GM19455 (cell line): ENCODE data around the gene ELK3.
A peak's percentile ranks its signal among the peaks of the same experiment; 100 is the strongest.

Source experiments
- ATAC-seq: cut with Tn5 transposase; IDR thresholded peaks from one replicate; pipeline ENCODE4 v1.9.1; 2021; ENCODE audit not compliant: unreplicated experiment

ELK3 gene

DNA sequence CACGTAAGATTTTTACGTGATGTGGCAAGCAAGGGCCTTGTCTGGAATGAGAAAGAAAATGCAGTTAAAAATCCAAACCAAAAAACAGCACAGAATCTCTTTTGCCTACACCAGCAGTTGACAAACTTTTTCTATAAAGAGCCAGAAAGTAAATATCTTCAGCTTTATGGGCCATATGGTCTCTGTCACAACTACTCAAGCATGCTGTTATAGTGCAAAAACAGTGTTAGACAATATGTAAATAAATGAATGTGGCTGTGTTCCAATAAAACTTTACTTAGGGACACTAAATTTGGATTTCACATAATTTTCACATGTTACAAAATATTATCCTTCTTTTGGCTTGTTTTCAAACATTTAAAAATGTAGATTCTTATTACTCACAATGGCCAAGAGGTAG is 6.2 kb upstream of the ELK3 start:
- ATAC-seq = no peak

DNA sequence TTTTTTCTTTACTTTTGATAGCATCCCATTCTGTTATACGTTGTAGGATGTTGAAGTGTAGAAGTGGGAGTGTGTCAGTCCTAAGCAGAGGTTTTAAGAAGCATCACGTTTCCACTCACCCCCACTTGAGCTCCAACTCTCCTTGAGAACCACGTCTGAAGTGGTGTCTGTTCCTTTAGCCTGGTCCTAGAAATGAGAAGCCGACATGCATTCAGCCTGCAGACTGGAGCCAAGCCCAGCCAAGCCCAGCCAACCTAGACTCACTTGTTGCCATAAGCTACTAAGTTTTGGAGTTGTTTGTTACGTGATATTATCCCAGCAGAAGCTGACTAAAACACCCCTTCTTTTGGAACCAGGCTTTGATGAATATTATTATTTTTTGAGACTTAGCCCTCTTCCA is 4.4 kb upstream of the ELK3 start:
- no peak for ATAC-seq

DNA sequence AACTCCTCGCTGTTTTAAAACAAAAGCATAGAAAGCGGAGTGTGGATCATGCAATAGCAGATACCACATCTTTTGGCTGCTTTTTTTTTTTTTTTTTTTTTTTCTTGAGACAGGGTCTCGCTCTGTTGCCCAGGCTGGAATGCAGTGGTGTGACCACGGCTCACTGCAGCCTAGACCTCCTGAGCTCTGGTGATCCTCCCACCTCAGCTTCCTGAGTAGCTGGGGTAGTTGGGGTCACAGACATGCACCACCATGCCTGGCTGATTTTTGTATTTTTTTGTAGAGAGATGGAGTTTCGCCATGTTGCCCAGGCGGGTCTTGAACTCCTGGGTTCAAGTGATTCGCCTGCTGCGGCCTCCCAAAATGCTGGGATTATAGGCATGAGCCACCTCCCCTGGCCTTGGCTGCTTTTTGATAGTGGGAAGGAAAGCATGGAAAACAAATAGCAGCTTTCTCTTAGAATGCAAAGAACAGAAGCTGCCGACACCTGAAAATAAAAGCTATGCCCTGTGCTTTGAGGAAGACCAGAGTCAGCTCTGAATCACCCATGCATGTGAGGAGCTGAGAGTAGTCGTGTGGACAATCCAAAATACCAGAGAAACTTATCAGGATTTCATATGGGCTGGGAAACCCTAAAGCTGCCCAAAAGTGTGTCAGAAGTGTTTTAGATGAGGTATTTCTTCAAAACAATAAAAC is 3.6 kb upstream of the ELK3 start:
- no peak for ATAC-seq

- no peak for ATAC-seq
Measured at GRCh38 chr12:96192926-96193573, 1.1 kb upstream of the ELK3 start.

- ATAC-seq = peak; percentile 22
Measured at GRCh38 chr12:96194576-96194889, 358 bp downstream of the ELK3 start.

DNA sequence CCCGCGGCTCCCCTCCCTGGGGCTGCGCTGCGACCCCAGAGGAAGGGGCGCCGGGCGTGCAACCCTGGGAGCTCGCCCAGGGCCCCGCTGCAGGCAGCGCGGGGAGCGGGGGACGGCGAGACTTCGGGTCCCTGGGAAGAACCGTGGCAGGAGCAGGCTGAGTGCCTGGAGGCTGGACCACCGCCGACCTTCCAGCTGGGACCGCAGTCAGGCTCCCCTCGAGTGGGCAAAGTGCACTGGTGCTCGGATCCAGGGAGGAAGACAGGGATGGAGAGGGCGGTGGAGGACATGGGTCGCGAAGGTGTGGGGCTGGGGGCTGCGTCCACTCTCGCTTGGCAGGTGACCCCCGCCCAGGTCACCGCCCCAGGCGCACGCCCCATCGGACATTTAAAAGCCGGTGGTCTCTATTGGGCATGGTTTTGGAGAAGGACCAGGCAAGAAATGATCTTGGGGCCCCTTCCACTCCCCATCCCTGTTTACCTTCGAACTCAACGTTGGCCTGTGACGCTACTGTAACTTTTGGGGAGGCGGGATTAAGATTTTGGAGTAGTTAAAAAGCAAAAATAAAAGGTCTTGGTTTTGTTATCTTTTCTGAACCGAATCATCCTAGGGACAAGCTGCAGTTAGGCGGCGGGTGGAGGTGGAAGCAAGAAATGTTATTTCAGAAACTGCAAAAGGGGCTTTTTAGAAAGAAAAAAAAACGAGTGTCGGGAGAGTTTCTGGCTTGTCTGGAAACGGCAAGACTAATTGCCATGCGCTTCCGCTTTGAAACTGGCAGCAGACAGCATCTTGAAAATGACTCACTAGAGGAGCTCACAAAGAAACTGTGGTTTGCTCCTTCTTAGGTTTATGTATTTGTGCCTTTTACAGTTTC is 1.0 kb downstream of the ELK3 start:
- peak; percentile 68 for ATAC-seq

DNA sequence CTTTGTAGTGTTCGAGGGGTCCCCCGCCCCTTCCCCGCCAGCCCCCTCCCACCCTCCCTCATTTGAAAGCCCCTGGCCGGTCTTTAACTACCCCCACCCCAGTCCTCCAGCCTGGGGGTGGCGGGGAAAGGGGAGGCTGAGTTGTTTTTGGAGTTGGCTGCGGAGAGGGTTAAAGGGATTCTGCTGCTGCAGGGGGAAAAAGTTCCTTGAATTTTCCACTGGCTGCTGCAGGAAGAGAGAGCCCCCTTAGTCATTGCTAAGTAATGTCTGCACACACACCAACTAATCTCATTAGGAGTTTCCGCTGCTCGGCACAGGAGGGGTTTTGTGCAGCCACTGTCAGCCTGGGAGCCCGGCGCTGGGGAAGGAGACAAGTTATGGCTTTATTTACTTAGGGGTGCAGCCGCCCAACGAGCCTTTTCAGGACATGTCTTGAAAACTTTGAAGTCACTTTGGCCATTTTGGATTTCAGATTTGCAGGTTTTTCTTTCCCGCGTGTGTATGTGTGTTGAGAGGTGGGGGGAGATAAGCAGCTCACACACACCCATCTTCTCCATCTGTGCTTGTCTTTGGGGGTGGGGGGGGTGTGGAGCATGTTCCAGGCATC is 1.8 kb downstream of the ELK3 start:
- no peak for ATAC-seq

GRCh38 chr12:96196781-96197180 is 2.6 kb downstream of the ELK3 start:
- no peak for ATAC-seq

- ATAC-seq = no peak
Measured at GRCh38 chr12:96197503-96198272, 3.5 kb downstream of the ELK3 start.

DNA sequence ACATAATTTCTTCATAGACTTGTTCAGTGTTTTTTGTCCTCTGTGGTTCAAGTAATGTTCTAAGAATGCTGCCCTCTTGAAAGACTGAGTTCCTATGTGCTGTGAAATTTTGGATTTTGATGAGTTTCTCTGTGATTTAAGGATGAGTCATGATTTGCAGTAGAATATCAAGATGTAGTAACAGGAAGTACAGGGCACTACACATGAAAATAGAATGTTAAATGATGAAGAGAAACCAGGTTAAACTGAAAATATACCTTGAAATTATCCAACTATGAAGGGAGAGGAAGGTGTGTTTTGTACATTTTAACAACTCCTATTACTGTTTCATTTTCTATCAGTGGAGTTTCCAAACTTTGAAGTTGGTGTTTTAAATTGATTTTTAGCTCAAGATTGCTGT is 4.8 kb downstream of the ELK3 start:
- no peak for ATAC-seq

DNA sequence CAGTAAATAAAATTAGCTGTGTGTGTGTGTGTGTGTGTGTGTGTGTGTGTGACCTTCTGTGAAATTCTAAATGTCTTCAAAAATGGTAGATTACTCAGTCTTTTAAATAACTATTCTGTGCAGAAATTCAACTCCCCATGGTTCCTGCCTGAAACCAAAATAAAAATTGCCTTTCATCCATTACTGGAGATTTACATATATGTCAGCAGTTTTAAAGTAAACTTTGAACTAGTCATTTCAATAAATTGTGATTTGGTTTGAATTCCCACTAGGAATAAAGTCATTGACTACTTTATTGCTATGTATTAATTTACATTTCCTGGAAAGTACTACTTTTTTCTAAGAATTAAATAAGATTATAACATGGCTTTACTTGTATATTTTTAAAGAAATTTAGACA is 5.3 kb downstream of the ELK3 start:
- ATAC-seq = no peak

GRCh38 chr12:96201272-96202227 is 7.4 kb downstream of the ELK3 start:
- ATAC-seq = no peak

DNA sequence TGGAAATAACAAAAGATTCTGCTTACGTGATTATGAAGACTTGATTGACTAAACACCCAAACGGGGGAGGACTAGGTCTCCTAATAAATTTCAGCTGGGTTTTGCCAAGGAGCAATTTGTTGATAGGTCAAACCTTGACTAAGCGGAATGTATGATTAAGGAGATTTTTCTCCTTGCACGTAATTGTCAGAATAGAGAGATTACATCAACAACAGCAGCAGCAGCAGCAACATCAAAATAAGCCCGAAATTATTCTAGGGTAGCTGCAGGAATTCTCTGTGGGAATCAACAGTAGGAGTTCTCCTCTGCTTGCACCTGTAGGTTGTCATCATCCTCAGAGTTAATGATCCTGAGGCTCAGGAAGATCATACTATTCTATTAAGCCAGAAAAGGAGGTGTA is 10.2 kb downstream of the ELK3 start:
- no peak for ATAC-seq

DNA sequence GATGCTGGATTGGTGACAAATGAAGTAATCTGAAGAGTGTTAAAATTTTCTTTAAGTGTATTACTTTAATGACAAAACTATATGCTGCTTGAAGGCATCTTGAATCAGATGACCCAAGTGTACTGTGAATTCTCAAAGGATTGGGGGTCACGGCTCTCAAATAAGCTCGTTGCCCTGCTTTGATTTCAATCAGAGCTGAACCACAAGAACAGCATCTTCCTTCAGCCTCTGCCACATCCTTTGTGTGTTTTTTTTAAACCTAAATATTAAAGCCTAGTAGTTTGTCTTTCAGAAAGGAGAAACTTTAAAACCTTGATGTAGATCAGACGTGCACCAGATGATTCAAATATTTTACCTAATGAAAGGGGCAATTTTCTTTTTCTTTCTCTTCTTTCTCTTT is 11.7 kb downstream of the ELK3 start:
- ATAC-seq = no peak

DNA sequence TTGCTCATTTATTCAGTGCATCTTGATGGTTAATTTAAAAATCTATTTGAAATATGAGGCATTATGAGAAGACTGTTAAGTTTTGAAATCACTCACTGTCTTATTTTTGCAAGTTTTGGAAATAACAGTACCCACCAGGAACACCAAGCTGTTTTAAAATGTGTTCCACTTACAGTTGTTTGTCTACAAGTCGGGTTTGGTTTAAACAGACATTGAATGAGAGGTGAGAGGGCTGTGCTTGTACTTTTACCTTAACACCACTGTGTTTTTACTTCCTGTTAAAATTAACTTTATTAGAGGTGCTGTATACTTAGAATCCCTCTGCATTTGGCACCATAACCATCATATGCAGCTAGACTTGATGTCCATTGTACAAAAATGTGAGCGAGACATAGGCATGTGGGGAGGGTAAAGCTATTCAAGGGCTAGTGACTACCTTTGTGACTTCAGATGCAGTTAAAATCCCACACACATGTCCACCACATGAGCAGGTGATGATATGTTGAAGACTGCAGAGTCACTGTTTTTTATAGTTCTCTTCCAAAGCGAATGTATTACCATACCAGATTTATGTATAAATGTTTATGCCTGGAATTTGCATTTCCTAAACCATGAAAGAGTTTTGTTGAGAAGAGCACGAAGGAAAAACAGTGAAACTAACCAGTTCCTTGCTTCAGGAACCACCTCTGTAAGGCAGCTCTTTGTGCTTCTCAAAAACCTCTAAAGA is 12.9 kb downstream of the ELK3 start:
- no peak for ATAC-seq

- no peak for ATAC-seq
Measured at GRCh38 chr12:96208346-96208745, 14.2 kb downstream of the ELK3 start.

- ATAC-seq = no peak
Measured at GRCh38 chr12:96208801-96209549, 14.8 kb downstream of the ELK3 start.

DNA sequence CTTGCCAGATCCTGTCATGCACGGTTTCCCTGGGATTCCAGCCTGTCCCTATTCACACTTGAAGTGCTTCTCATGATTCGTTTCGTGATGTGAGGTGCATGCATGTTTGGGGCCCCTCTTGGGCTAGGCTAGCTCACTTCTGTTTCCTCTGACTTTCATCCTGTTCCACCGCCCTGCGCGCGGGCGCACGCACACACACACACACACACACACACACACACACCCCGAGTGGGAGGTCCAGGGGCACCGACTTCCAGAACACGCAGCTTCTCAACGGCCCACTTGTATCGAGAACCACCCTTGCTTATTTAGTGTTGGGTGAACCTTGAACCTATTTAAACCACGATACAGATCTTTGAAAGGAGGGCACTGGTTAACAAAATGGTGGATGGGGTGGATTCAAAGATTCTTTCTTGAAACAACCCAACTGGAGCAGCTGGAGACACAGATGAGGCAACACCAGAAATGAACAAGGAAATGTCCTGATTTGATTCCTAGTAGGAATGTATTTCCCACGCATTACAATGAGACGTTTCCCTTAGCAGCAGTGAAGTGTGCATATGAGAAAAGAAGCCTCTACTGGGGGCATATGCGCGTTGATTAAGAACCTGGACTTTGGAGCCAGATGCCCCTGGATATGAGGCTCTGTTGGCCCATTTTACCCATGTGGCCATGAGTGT is 16.3 kb downstream of the ELK3 start:
- no peak for ATAC-seq
